Activated CD4-positive, CD25-positive, alpha-beta regulatory T cell treated with anti-CD3 and anti-CD28 coated beads, Interleukin-2, amount 50 U/mL, for 24 hours (primary cell): Measurements from ENCODE around the gene B4GALNT3.

Experiments used
- ATAC-seq, 2 donors: fragments of 150-1000 bp; cut with Tn5 transposase; one replicate each; pipeline ENCODE4 v1.10.0; 2021; ENCODE audit warnings: mild to moderate bottlenecking in 1 of 2, moderate library complexity in 1 of 2

The B4GALNT3 gene

GRCh38 chr12:468671-469389, 9.1 kb downstream of the B4GALNT3 start:
- ATAC-seq: no peak

GRCh38 chr12:470133-470532, 10.4 kb downstream of the B4GALNT3 start:
- ATAC-seq: no peak

- no peak for ATAC-seq
Observed at GRCh38 chr12:473198-473597, 13.5 kb downstream of the B4GALNT3 start.

GRCh38 chr12:473863-474577, 14.3 kb downstream of the B4GALNT3 start:
- no peak for ATAC-seq

- ATAC-seq: no peak
Observed at GRCh38 chr12:475286-475685, 15.5 kb downstream of the B4GALNT3 start.

- ATAC-seq: no peak
Observed at GRCh38 chr12:479161-479560, 19.4 kb downstream of the B4GALNT3 start.

- ATAC-seq: no peak
Observed at GRCh38 chr12:480831-481816, 21.4 kb downstream of the B4GALNT3 start.

GRCh38 chr12:482061-482460, 22.3 kb downstream of the B4GALNT3 start:
- ATAC-seq: no peak

GRCh38 chr12:484096-484495, 24.4 kb downstream of the B4GALNT3 start:
- ATAC-seq: no peak

GRCh38 chr12:490260-490659, 30.5 kb downstream of the B4GALNT3 start:
- ATAC-seq: no peak

GRCh38 chr12:495466-495865, 35.7 kb downstream of the B4GALNT3 start:
- ATAC-seq: no peak

- ATAC-seq: no peak
Observed at GRCh38 chr12:496736-497135, 37.0 kb downstream of the B4GALNT3 start.

GRCh38 chr12:497501-498160, 37.9 kb downstream of the B4GALNT3 start:
- no peak for ATAC-seq

- no peak for ATAC-seq
Observed at GRCh38 chr12:499837-500458, 40.2 kb downstream of the B4GALNT3 start.

- ATAC-seq: no peak
Observed at GRCh38 chr12:501722-502447, 42.1 kb downstream of the B4GALNT3 start.

- ATAC-seq: no peak
Observed at GRCh38 chr12:503111-503761, 43.5 kb downstream of the B4GALNT3 start.

- no peak for ATAC-seq
Observed at GRCh38 chr12:505221-505620, 45.5 kb downstream of the B4GALNT3 start.

GRCh38 chr12:507391-507796, 47.7 kb downstream of the B4GALNT3 start:
- ATAC-seq: no peak

GRCh38 chr12:508145-508544, 48.4 kb downstream of the B4GALNT3 start:
- ATAC-seq: no peak

GRCh38 chr12:508795-509194, 49.1 kb downstream of the B4GALNT3 start:
- ATAC-seq: no peak

GRCh38 chr12:509500-509899, 49.8 kb downstream of the B4GALNT3 start:
- ATAC-seq: no peak
